H1 (cell line): ENCODE data around the gene OR13C9. TPM values are rescaled to one million over a fixed set of nuclear protein-coding genes. Genes with fewer than 3 reads are reported as not detected.

Source experiments
- HDAC6 ChIP-seq: IDR thresholded peaks from one replicate; pipeline ENCODE4 v1.7.1; 2012; ENCODE audit warnings: low read depth, mild to moderate bottlenecking, inconsistent platforms, low read length, moderate library complexity
- JUND ChIP-seq: IDR thresholded peaks from 2 replicates; pipeline ENCODE4 v1.6.1; 2011; ENCODE audit warnings: mild to moderate bottlenecking, improper control_type of control experiment, low read length
- MAFK ChIP-seq: IDR thresholded peaks from 2 replicates; pipeline ENCODE4 v1.6.1; 2012; ENCODE audit warnings: low read depth, mild to moderate bottlenecking, improper control_type of control experiment, low read length
- PHF8 ChIP-seq: fragments of 200-600 bp; sonication (generic); conservative IDR thresholded peaks from 2 replicates; pipeline ENCODE4 v1.7.1; 2012; ENCODE audit warnings: low read depth, mild to moderate bottlenecking, inconsistent platforms, low read length, moderate library complexity
- POLR2AphosphoS5 ChIP-seq: IDR thresholded peaks from 2 replicates; pipeline ENCODE4 v1.6.1; 2011; ENCODE audit warnings: low read depth, low read length
- RXRA ChIP-seq: IDR thresholded peaks from 2 replicates; pipeline ENCODE4 v1.6.1; 2011; ENCODE audit warnings: low read depth, mild to moderate bottlenecking, low read length, moderate library complexity; ENCODE audit not compliant: insufficient read depth
- polyA plus RNA-seq, 7 experiments: library from polyadenylated mRNA; depleted of rRNA in 3 of 7; stranded (reverse) in 5 of 7; unstranded in 2 of 7; fragments of >200 nt in 5 of 7; fragments of 200-250 nt in 2 of 7; gene quantifications; 1 replicate in 5 of 7; 2 replicates in 1 of 7; 4 replicates in 1 of 7; pipeline versions ENCODE4 v1.2.1 to v1.2.3, GENCODE V29; 2011 to 2013; ENCODE audit warnings: missing spikeins in 2 of 7, mixed read lengths in 2 of 7
- total RNA-seq: library from RNA; stranded (reverse); fragmentation: NEBNext Ultra II Directional; extraction: Animal tissue kit (Norgen Biotek cat#: 25700); gene quantifications from 2 replicates; pipeline ENCODE4 v1.2.1, GENCODE V29; 2021

Gene OR13C9
- total and polyA plus RNA-seq, 2 of the 8 experiments (the other 6 are each of a cell fraction or from before 2014, with no cell fraction given): not detected

DNA sequence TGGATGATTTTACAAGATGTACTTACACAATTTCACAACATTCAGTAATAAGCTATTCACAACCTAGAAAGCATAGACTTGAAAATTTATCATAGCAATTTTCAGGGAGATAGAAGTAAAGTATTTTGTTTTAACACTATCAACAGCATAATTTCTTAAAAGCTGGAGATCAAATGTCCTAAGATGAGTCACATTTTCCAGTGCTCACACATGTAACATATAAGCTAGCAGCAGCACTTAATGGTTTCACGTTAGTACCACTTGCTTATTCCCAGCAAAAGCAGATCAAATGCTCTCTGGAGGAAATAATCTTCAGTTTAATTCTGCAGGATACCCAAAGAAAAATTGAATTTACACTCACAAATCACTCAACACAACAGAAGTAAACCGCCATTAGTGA is 42.5 kb downstream of the OR13C9 start (continued):
- no peak for TF ChIP-seq RXRA
- TF ChIP-seq MAFK: no peak
- TF ChIP-seq POLR2AphosphoS5: no peak
- no peak for TF ChIP-seq HDAC6
- TF ChIP-seq PHF8: no peak
- TF ChIP-seq JUND: no peak
